Mesenchymal stem cell (in vitro differentiated cells and primary cell): Measurements from ENCODE around the gene ERG.

ENCODE experiments used
- DNase-seq: peaks from one replicate; pipeline ENCODE4 v3.0.0-alpha.2; 2013
- H2AFZ ChIP-seq: one replicate; pipeline ENCODE4 v1.6.1; 2013; ENCODE audit warnings: low read depth, mild to moderate bottlenecking, control low read depth, inconsistent platforms, low read length, moderate library complexity
- H2AK5ac ChIP-seq: 2 replicates; pipeline ENCODE4 v1.6.1; 2013; ENCODE audit warnings: low read length, moderate library complexity, mild to moderate bottlenecking, inconsistent platforms; ENCODE audit not compliant: severe bottlenecking
- H2BK120ac ChIP-seq: one replicate; pipeline ENCODE4 v1.6.1; 2013; ENCODE audit warnings: low read depth, mild to moderate bottlenecking, inconsistent platforms, low read length, moderate library complexity
- H2BK12ac ChIP-seq, 2 experiments: one replicate each; pipeline ENCODE4 v1.6.1; 2013; ENCODE audit warnings: inconsistent platforms in 2 of 2, low read length in 2 of 2, mild to moderate bottlenecking in 2 of 2, moderate library complexity in 2 of 2, control low read depth in 1 of 2
- H2BK15ac ChIP-seq: one replicate; pipeline ENCODE4 v1.6.1; 2013; ENCODE audit warnings: mild to moderate bottlenecking, low read depth, inconsistent platforms; ENCODE audit not compliant: poor library complexity, severe bottlenecking
- H2BK5ac ChIP-seq: 2 replicates; pipeline ENCODE4 v1.6.1; 2013; ENCODE audit warnings: low read depth, mild to moderate bottlenecking, low read length, control low read depth, inconsistent platforms; ENCODE audit not compliant: poor library complexity, severe bottlenecking
- H3K14ac ChIP-seq, 2 experiments: one replicate each; pipeline ENCODE4 v1.6.1; 2013; ENCODE audit warnings: inconsistent platforms in 2 of 2, low read length in 2 of 2, control low read depth in 1 of 2, mild to moderate bottlenecking in 1 of 2, moderate library complexity in 1 of 2
- H3K18ac ChIP-seq, 2 experiments: one replicate each; pipeline ENCODE4 v1.6.1; 2013; ENCODE audit warnings: inconsistent platforms in 2 of 2, low read length in 2 of 2, control low read depth in 1 of 2, low read depth in 1 of 2, mild to moderate bottlenecking in 1 of 2
- H3K23ac ChIP-seq, 2 experiments: one replicate each; pipeline ENCODE4 v1.6.1; 2013; ENCODE audit warnings: inconsistent platforms in 2 of 2, low read length in 2 of 2, mild to moderate bottlenecking in 2 of 2, moderate library complexity in 2 of 2, control low read depth in 1 of 2
- H3K27ac ChIP-seq: 2 replicates; pipeline ENCODE4 v1.5.1; 2013; ENCODE audit warnings: mild to moderate bottlenecking, moderate library complexity, low read length, control low read depth, inconsistent platforms; ENCODE audit not compliant: poor library complexity, severe bottlenecking
- H3K27me3 ChIP-seq, 2 experiments: 2 replicates each; pipeline versions ENCODE4 v1.6.1 to v1.7.0; 2013; ENCODE audit warnings: low read length in 2 of 2, mild to moderate bottlenecking in 2 of 2, moderate library complexity in 2 of 2, control low read depth in 1 of 2, inconsistent platforms in 1 of 2; ENCODE audit not compliant: control insufficient read depth in 1 of 2, insufficient read depth in 1 of 2
- H3K36me3 ChIP-seq, 2 experiments: 2 replicates each; pipeline versions ENCODE4 v1.6.1 to v1.7.0; 2013; ENCODE audit warnings: low read length in 2 of 2, control low read depth in 1 of 2, inconsistent platforms in 1 of 2, low read depth in 1 of 2, mild to moderate bottlenecking in 1 of 2; ENCODE audit not compliant: insufficient read depth in 2 of 2, control insufficient read depth in 1 of 2
- H3K4ac ChIP-seq, 2 experiments: one replicate each; pipeline ENCODE4 v1.6.1; 2013; ENCODE audit warnings: inconsistent platforms in 2 of 2, low read length in 2 of 2, mild to moderate bottlenecking in 2 of 2, moderate library complexity in 2 of 2, control low read depth in 1 of 2, low read depth in 1 of 2
- H3K4me1 ChIP-seq: 2 replicates; pipeline ENCODE4 v1.6.1; 2013; ENCODE audit warnings: low read depth, low read length, control low read depth; ENCODE audit not compliant: control insufficient read depth, insufficient read depth
- H3K4me2 ChIP-seq: 2 replicates; pipeline ENCODE4 v1.6.1; 2013; ENCODE audit warnings: low read length, mild to moderate bottlenecking, inconsistent platforms; ENCODE audit not compliant: poor library complexity, severe bottlenecking
- H3K4me3 ChIP-seq, 2 experiments: 2 replicates each; pipeline versions ENCODE4 v1.5.1 to v1.7.0; 2013; ENCODE audit warnings: low read length in 2 of 2, mild to moderate bottlenecking in 2 of 2, control low read depth in 1 of 2, low read depth in 1 of 2; ENCODE audit not compliant: insufficient read depth in 1 of 2
- H3K79me1 ChIP-seq: replicated peaks from 2 replicates; pipeline ENCODE4 v1.6.1; 2013; ENCODE audit warnings: mild to moderate bottlenecking, control low read depth, low read length, inconsistent platforms; ENCODE audit not compliant: poor library complexity, severe bottlenecking
- H3K9ac ChIP-seq: 2 replicates; pipeline ENCODE4 v1.7.0; 2013; ENCODE audit warnings: mild to moderate bottlenecking, low read length, moderate library complexity
- H3K9me3 ChIP-seq: 2 replicates; pipeline ENCODE4 v1.7.0; 2013; ENCODE audit warnings: mild to moderate bottlenecking, low read length; ENCODE audit not compliant: control insufficient read depth
- H4K8ac ChIP-seq: one replicate; pipeline ENCODE4 v1.6.1; 2013; ENCODE audit warnings: inconsistent platforms, mild to moderate bottlenecking, low read length, moderate library complexity
- H4K91ac ChIP-seq: one replicate; pipeline ENCODE4 v1.6.1; 2013; ENCODE audit warnings: mild to moderate bottlenecking, low read length, inconsistent platforms
- WGBS: methylation state at CpG from one replicate; pipeline ENCODE4 v1.1.7; 2013; ENCODE audit warnings: mixed read lengths; 5-methylcytosine and 5-hydroxymethylcytosine counted together

The ERG gene

DNA sequence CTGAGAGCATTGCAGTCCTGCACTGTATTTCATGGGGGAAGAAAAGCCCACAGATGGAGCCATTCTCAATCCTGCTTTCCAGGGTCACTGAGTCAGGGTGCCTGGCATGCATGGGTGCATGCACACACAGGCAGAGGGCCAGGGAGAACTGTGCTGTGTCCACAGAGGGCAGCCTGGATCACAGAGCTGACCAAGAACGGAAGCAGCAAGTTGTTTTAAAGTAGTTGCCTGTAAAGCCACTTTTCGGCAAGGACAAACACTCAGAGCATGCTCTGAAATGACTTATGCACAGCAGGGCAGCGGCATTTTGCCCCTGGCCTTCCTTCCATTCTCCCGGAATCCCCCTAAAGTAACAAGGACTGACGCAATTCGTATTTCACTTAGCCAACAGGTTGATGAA is 3.6 kb downstream of the ERG start:
- no peak overlapping the region for H2BK15ac ChIP-seq
- H3K9ac ChIP-seq, result no peak overlapping the region
- H3K18ac ChIP-seq, result no peak overlapping the region
- 69% methylated on average over 6 of the region's 6 CpGs for WGBS
- peaks cover 11% of the 10 kb centered on the region for H3K4me1 ChIP-seq
- H2AFZ ChIP-seq, result no peak overlapping the region
- H3K23ac ChIP-seq, result no peak overlapping the region
- no peak overlapping the region for H2BK120ac ChIP-seq
- H3K79me1 ChIP-seq, result no peaks in the 10 kb centered on the region
- H3K14ac ChIP-seq, result no peak overlapping the region
- peak overlapping the region; percentile 5 for H3K27ac ChIP-seq
- H4K8ac ChIP-seq, result no peak overlapping the region
- no peaks in the 10 kb centered on the region for H3K36me3 ChIP-seq
- DNase-seq, result peak; percentile 35
- H3K9me3 ChIP-seq, result no peaks in the 10 kb centered on the region
- no peaks in the 10 kb centered on the region for H3K27me3 ChIP-seq
- H3K4me3 ChIP-seq, result no peak overlapping the region
- no peak overlapping the region for H2BK12ac ChIP-seq
- no peak overlapping the region for H2AK5ac ChIP-seq
- no peak overlapping the region for H4K91ac ChIP-seq
- no peak overlapping the region for H3K4me2 ChIP-seq
- H2BK5ac ChIP-seq, result no peak overlapping the region
- no peak overlapping the region for H3K4ac ChIP-seq

GRCh38 chr21:38494251-38494642 is 4.0 kb downstream of the ERG start:
- Histone ChIP-seq H2AFZ (no peak overlapping the region), H3K4me3 (no peak overlapping the region), H3K4me2 (no peak overlapping the region), H3K79me1 (no peaks in the 10 kb centered on the region), H3K9me3 (no peaks in the 10 kb centered on the region), H2BK120ac (no peak overlapping the region), H3K9ac (no peak overlapping the region), H3K23ac (no peak overlapping the region), H3K14ac (no peak overlapping the region), H2BK5ac (no peak overlapping the region), H2BK15ac (no peak overlapping the region), H3K4me1 (peaks cover 11% of the 10 kb centered on the region), H2BK12ac (no peak overlapping the region), H4K91ac (no peak overlapping the region), H3K27ac (peak overlapping the region; percentile 8), H3K18ac (no peak overlapping the region), H3K36me3 (no peaks in the 10 kb centered on the region), H3K27me3 (no peaks in the 10 kb centered on the region), H3K4ac (no peak overlapping the region), H4K8ac (no peak overlapping the region), H2AK5ac (no peak overlapping the region)
- no peak for DNase-seq
- 60% methylated on average over 3 of the region's 4 CpGs for WGBS

DNA sequence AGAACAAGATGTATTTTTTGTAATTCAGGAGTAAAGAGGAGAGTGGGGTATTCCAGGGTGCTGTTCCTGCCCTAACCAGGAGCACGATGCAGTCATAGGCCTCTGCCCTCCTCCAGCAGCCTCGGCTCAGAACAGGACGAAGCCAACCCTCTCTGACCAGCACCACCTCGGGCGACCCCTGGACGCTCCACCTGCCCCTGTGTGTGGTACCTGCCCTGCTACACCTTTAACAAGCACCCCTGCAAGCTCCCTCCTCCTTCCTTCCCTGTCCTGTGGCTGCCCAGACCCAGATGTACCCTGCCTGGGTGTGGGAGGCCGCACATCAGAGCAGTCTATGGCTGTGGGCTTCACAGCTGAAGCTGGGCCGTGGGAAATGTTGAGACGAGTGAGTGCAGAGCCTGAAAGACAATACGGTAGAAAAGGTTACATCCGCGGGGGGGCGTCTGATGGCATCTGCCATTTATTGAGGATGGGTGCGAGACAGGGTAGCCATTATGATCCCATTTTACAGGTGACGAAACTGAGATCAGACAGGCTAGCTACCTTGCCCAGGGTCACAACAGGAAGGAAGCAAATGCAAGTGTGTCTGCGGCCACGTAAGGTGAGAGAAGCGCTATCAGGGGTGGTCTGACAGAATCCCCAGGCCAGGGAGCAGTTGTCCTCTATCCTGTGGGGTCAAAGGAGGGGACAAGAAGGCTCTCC is 4.6 kb downstream of the ERG start:
- peak overlapping the region; percentile 8 for H3K27ac ChIP-seq
- no peak overlapping the region for H3K14ac ChIP-seq
- no peaks in the 10 kb centered on the region for H3K79me1 ChIP-seq
- H2AFZ ChIP-seq, result no peak overlapping the region
- DNase-seq, result no peak
- H2AK5ac ChIP-seq, result peak overlapping the region; percentile 11
- no peak overlapping the region for H2BK12ac ChIP-seq
- H3K4me1 ChIP-seq, result peaks cover 11% of the 10 kb centered on the region
- 97% methylated on average over 18 of the region's 18 CpGs for WGBS
- no peak overlapping the region for H3K23ac ChIP-seq
- no peak overlapping the region for H2BK15ac ChIP-seq
- no peak overlapping the region for H3K4me3 ChIP-seq
- no peak overlapping the region for H4K8ac ChIP-seq
- peak overlapping the region; percentile 54 for H4K91ac ChIP-seq
- H3K4ac ChIP-seq, result no peak overlapping the region
- no peak overlapping the region for H3K9ac ChIP-seq
- no peaks in the 10 kb centered on the region for H3K36me3 ChIP-seq
- no peak overlapping the region for H2BK120ac ChIP-seq
- no peaks in the 10 kb centered on the region for H3K9me3 ChIP-seq
- no peaks in the 10 kb centered on the region for H3K27me3 ChIP-seq
- no peak overlapping the region for H3K4me2 ChIP-seq
- no peak overlapping the region for H2BK5ac ChIP-seq
- no peak overlapping the region for H3K18ac ChIP-seq

GRCh38 chr21:38492007-38492406 is 6.3 kb downstream of the ERG start:
- DNase-seq, result no peak
- Histone ChIP-seq H3K4me1 (peaks cover 13% of the 10 kb centered on the region), H3K4me3 (no peak overlapping the region), H3K4ac (no peak overlapping the region), H3K79me1 (no peaks in the 10 kb centered on the region), H2BK120ac (no peak overlapping the region), H2BK5ac (no peak overlapping the region), H4K91ac (no peak overlapping the region), H3K9me3 (no peaks in the 10 kb centered on the region), H2AFZ (no peak overlapping the region), H3K14ac (no peak overlapping the region), H4K8ac (no peak overlapping the region), H2AK5ac (no peak overlapping the region), H3K27ac (no peak overlapping the region), H3K9ac (no peak overlapping the region), H3K36me3 (no peaks in the 10 kb centered on the region), H3K4me2 (no peak overlapping the region), H3K27me3 (no peaks in the 10 kb centered on the region), H3K23ac (no peak overlapping the region), H2BK15ac (no peak overlapping the region), H2BK12ac (no peak overlapping the region), H3K18ac (no peak overlapping the region)
- 92% methylated on average over 1 of the region's 3 CpGs for WGBS
